Natural killer cell (primary cell): ENCODE measurements around the gene BCOR. TPM values are rescaled to one million over a fixed set of nuclear protein-coding genes. Genes with fewer than 3 reads are reported as not detected.
A peak's percentile ranks its signal among the peaks of the same experiment; 100 is the strongest.

Experiments used
- ATAC-seq, 3 donors: fragments of 150-1000 bp in 2 of 3; fragments of 200-7000 bp in 1 of 3; cut with Tn5 transposase; 1 replicate in 1 of 3; 2 replicates in 2 of 3; pipeline ENCODE4 v1.10.0; 2021; ENCODE audit warnings: mild to moderate bottlenecking in 2 of 3, moderate library complexity in 2 of 3
- DNase-seq, 2 donors: peaks; one replicate each; pipeline versions ENCODE4 v3.0.0 to v3.0.0-alpha.2; 2013 to 2021; ENCODE audit warnings: mixed read lengths in 1 of 2
- H3K27ac ChIP-seq: one replicate; pipeline ENCODE4 v1.5.1; 2013; ENCODE audit warnings: mild to moderate bottlenecking, low read length
- H3K27me3 ChIP-seq: one replicate; pipeline ENCODE4 v1.6.1; 2013; ENCODE audit warnings: low read length; ENCODE audit not compliant: control insufficient read depth, insufficient read depth
- H3K36me3 ChIP-seq: one replicate; pipeline ENCODE4 v1.6.1; 2013; ENCODE audit warnings: low read length; ENCODE audit not compliant: control insufficient read depth, insufficient read depth
- H3K4me1 ChIP-seq: one replicate; pipeline ENCODE4 v1.6.1; 2013; ENCODE audit warnings: low read length; ENCODE audit not compliant: control insufficient read depth, insufficient read depth
- H3K4me3 ChIP-seq: one replicate; pipeline ENCODE4 v1.5.1; 2013; ENCODE audit warnings: low read length
- H3K9me3 ChIP-seq: one replicate; pipeline ENCODE4 v1.6.1; 2013; ENCODE audit warnings: low read length; ENCODE audit not compliant: control insufficient read depth, insufficient read depth
- H3K27ac Mint-ChIP-seq, 2 donors: one replicate each; pipeline ENCODE4 v1.8.0; 2022; ENCODE audit warnings: mild to moderate bottlenecking in 2 of 2, mixed read lengths in 2 of 2, moderate library complexity in 1 of 2
- H3K27me3 Mint-ChIP-seq, 2 donors: one replicate each; pipeline ENCODE4 v1.8.0; 2022; ENCODE audit warnings: low read depth in 2 of 2, mixed read lengths in 2 of 2
- H3K36me3 Mint-ChIP-seq: one replicate; pipeline ENCODE4 v1.8.0; 2022; ENCODE audit warnings: mixed read lengths
- H3K4me1 Mint-ChIP-seq, 2 donors: one replicate each; pipeline ENCODE4 v1.8.0; 2022; ENCODE audit warnings: mixed read lengths in 2 of 2
- H3K4me3 Mint-ChIP-seq: one replicate; pipeline ENCODE4 v1.8.0; 2022; ENCODE audit warnings: mild to moderate bottlenecking, moderate library complexity, mixed read lengths
- H3K9me3 Mint-ChIP-seq, 2 donors: one replicate each; pipeline ENCODE4 v1.8.0; 2022; ENCODE audit warnings: mixed read lengths in 2 of 2
- CTCF ChIP-seq: fragments of 200-600 bp; IDR thresholded peaks from one replicate; pipeline ENCODE4 v1.8.0; 2022; ENCODE audit warnings: antibody characterized with exemption
- WGBS: methylation state at CpG from one replicate; pipeline ENCODE4 v1.1.7; 2013; ENCODE audit warnings: missing lambda C conversion rate; ENCODE audit not compliant: insufficient coverage; 5-methylcytosine and 5-hydroxymethylcytosine counted together
- intact Hi-C: fragments of 100-400 bp; cut with micrococcal nuclease; formaldehyde crosslinking; loops from one replicate; pipeline ENCODE4 v1.14.2; 2022
- total RNA-seq, 4 donors: library from RNA; stranded (reverse); fragments of 120-200 nt in 1 of 4; gene quantifications; one replicate each; pipeline versions ENCODE4 v1.2.3 to v1.2.4, GENCODE V29; 2013 to 2022

The BCOR gene
- 10 to 100 TPM; 20.0 to 35.2 (median 29.2) TPM for total RNA-seq
- total RNA-seq (2013), result 29.0 TPM

DNA sequence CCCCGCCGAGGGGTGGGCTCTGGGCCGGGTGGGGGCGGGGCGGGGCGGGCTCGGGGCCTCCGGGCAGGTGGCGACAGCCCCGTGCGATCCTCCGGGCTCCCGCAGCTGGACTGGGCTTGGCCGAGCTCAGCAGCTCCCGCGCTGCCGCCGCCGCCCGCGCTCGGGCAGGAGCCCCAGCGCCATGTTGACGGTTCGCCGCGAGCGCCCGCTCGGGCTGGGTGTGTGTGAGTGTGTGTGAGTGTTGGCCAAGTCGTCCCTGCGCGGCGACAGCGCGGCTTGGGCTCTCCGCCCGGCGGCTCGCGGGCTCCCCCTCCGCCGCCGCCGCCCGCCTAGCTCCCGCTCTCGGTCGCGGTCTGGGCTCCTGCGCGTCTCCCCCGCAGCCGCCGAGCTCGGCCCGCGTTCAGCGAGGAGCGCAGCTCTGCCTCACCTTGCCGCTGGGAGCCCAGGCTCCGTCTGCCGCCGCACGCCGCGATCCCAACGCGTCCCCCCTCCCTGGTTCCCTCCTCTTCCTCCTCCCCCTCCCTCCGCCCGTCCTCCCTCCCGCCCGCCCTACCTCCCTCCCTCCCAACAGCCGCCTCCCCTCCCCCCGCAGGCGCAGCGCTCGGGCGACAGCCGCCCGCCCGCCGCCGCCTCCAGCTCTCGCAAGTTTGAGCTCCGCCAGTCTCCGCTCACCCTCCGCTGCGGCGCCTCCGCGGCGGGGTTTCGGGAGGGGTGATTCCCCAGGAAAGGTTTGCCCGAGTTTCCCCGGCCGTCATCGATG, at the start of gene BCOR:
Gene BCOR (minus strand): TSS at position 455 of the 760 bp plus-strand sequence. CDS start 20,029 bp downstream, outside the sequence.
- H3K9me3 Mint-ChIP-seq, result no peaks in the 10 kb centered on the region
- H3K4me1 Mint-ChIP-seq, result peaks cover 31 to 35% of the 10 kb centered on the region in 2 donors
- H3K27me3 ChIP-seq, result no peaks in the 10 kb centered on the region
- H3K36me3 Mint-ChIP-seq, result no peaks in the 10 kb centered on the region
- peaks cover 31% of the 10 kb centered on the region for H3K4me1 ChIP-seq
- DNase-seq, result peak; percentile 56 to 86
- intact Hi-C loops, result loop anchor here (2.0 to 5.0 kb wide), 6 partner anchors 55 to 240 kb away; no protein-coding TSS in a partner anchor
- WGBS, result 0% methylated on average over 84 of the region's 98 CpGs
- no peaks in the 10 kb centered on the region for H3K36me3 ChIP-seq
- peak within 1 kb of the TSS; percentile 91 for H3K4me3 Mint-ChIP-seq
- ATAC-seq, result peak; percentile 35 to 61 (median 52)
- no peaks in the 10 kb centered on the region for H3K9me3 ChIP-seq
- H3K4me3 ChIP-seq, result peak within 1 kb of the TSS; percentile 58
- peak within 1 kb of the TSS; percentile 85 to 89 for H3K27ac Mint-ChIP-seq
- peaks cover 0 to 11% of the 10 kb centered on the region in 2 donors for H3K27me3 Mint-ChIP-seq
- H3K27ac ChIP-seq, result peak within 1 kb of the TSS; percentile 78
- no peak for TF ChIP-seq CTCF

DNA sequence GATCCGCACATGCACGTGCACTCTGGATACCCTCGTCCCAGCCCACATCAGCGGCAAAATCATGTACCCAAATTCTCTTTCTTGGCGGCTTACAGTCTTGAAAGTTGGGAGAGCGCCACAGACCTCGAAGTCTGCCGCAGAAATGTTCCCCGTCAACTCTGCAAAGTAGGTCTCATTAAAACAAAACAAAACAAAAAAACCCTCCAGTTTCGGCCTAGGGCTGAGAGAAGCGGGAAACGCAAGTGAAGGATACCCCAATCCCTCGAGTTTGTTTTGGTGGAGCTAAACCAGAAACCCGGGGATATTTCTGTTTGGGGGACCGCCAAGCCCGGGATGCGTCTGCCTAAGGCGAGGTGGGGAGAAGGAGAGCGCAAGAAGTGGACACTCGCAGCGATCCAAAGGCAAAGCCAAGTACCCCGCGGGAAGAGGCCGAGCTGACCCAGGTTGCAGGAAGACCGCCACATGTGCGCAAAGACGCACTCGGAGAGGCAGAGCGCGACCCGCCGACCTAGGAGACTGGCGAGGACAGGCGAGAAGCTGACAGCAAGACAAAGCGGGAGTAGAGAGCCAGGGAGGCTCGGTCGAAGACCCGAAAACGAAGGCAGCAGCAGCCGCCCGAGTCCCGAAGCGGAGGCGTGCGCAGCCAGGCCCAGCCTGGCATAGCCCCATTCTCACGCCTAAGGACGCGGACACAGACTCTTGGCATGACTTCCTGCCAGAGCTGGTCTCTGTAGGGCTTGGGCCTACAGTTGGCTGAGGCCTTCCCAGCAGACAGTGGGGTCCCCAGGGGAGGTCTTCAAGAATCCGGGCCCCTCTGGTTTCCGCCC, 49.6 kb upstream of the BCOR start:
- H3K36me3 Mint-ChIP-seq, result no peaks in the 10 kb centered on the region
- Histone ChIP-seq H3K27ac (no peak overlapping the region), H3K4me3 (no peak overlapping the region), H3K4me1 (peaks cover 54% of the 10 kb centered on the region), H3K36me3 (no peaks in the 10 kb centered on the region), H3K9me3 (no peaks in the 10 kb centered on the region), H3K27me3 (peaks cover 21% of the 10 kb centered on the region)
- DNase-seq, result no peak
- peak overlapping the region; percentile 49 for H3K4me3 Mint-ChIP-seq
- peaks cover 17 to 25% of the 10 kb centered on the region in 2 donors for H3K4me1 Mint-ChIP-seq
- WGBS, result 91% methylated on average over 50 of the region's 50 CpGs
- intact Hi-C loops, result loop anchor here (5.0 kb wide), 1 partner anchor 40 kb away; no protein-coding TSS in a partner anchor
- peaks cover 10 to 45% of the 10 kb centered on the region in 2 donors for H3K27me3 Mint-ChIP-seq
- H3K9me3 Mint-ChIP-seq, result no peaks in the 10 kb centered on the region
- no peak for ATAC-seq
- TF ChIP-seq CTCF, result no peak
- H3K27ac Mint-ChIP-seq, result no peak overlapping the region

DNA sequence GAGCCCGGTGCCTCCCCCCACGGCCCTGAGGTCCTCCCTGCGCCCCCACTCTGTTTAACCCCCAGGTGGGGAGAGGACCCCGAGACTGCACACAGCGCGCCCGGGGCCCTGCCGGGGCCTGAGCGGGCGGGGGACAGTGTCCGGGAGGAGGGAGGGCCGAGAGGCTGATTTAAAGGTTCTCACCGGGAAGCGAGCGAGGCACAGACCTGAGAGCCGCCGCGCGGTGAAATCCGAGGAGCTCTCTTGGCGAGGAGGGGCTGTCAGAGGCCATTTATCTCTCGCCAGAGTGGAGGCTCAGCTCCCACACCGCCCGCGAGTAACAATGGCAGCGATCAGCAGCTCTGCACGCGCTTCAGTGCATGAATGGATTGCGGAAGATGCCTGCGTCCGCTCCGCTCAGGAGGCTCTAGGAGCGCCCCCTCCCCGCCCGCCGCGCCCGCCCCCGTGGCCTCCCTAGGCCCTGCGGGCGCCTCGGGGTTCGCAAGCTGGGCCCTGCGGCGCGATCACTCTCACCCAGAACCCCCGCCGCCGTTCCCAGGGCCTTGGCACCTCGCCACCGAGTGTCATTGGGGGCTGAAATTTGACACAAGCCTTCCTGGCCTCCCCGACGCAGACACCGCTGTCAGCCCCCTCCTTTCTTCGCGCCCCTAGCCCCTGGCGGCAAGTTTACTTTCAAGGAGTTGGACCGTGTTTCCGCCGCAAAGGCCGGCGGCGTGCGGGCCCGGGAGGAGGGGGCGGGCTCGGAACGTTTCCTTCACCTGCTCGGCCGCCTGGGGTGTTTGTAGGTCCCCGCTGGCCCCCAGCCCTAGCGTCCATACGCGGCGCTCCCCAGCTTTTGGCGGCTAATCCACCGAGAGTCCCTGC, 48.7 kb upstream of the BCOR start:
- H3K4me1 Mint-ChIP-seq, result peaks cover 17 to 29% of the 10 kb centered on the region in 2 donors
- Histone ChIP-seq H3K4me3 (peak overlapping the region; percentile 24), H3K27ac (no peak overlapping the region), H3K4me1 (peaks cover 48% of the 10 kb centered on the region), H3K27me3 (peaks cover 21% of the 10 kb centered on the region), H3K36me3 (no peaks in the 10 kb centered on the region), H3K9me3 (no peaks in the 10 kb centered on the region)
- H3K9me3 Mint-ChIP-seq, result no peaks in the 10 kb centered on the region
- H3K27ac Mint-ChIP-seq, result no peak overlapping the region
- TF ChIP-seq CTCF, result no peak
- H3K36me3 Mint-ChIP-seq, result no peaks in the 10 kb centered on the region
- H3K4me3 Mint-ChIP-seq, result peak overlapping the region; percentile 49
- intact Hi-C loops, result loop anchor here (5.0 kb wide), 1 partner anchor 39 kb away; no protein-coding TSS in a partner anchor
- ATAC-seq (peak; percentile 64 to 73 (median 65)), DNase-seq (peak in 1 of 2 donors; percentile 66)
- 5% methylated on average over 77 of the region's 77 CpGs for WGBS
- H3K27me3 Mint-ChIP-seq, result peaks cover 10 to 47% of the 10 kb centered on the region in 2 donors
